Measurements from ENCODE around the gene AHNAK2.

Gene AHNAK2

DNA sequence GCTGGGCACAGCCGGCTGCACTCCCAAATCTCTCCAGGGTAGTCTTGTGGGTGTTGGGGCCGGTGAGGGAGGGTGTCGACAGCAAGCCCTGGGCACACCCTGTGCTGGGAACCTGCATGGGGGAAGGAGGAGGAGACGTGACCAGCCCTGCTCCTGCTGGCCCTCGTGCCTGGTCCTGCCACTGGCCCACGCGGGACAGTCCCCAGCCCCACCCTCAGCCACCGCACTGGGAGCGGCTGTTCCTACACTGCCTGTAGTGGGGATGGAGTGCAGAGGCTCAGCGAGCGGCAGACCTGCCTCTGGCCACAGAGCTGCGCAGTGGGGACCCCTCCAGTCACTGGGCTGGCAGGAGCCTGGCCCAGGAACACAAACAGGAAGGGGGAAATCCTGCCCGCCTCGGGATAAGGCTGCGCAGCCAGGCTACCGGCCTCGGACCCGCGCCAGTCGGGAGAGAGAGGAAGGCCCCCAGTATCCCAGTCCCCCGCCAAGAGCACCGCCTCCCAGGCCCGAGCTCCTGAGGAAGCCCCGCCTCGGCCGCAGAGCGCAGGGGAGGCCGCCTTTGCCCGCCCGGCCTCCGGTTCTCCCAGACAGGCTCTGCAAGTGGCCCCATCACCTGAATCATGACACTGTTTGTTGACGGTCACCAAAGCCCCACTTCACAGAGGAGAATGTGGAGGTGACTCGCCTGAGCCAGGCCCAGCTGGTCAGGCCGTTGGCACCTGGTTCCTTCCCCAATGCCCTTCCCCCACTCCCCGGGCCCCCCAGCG is 10.6 kb downstream of the AHNAK2 start:
- Histone ChIP-seq H3K4me3 (ENCODE audit: low read depth, low read length) (no peak overlapping the region), H3K4me1 (ENCODE audit: control insufficient read depth, insufficient read depth, low read length) (peaks cover 9% of the 10 kb centered on the region), H3K9me3 (ENCODE audit: control insufficient read depth, insufficient read depth, low read depth, low read length) (no peaks in the 10 kb centered on the region), H3K36me3 (ENCODE audit: control insufficient read depth in 2 of 2, insufficient read depth in 1 of 2, low read length in 2 of 2) (no peaks in the 10 kb centered on the region), H3K27ac (ENCODE audit: extremely low read depth, low read depth, low read length) (no peak overlapping the region)
- TF ChIP-seq ZNF292 (tag by site-specific recombination; IDR thresholded peaks at IDR 0.05; ENCODE audit: borderline replicate concordance, low read depth) (no peak), INSM2 (tag by site-specific recombination; IDR thresholded peaks at IDR 0.05) (no peak), KLF1 (tag by site-specific recombination; IDR thresholded peaks at IDR 0.05) (peak; percentile 92), SP2 (tag by site-specific recombination; IDR thresholded peaks at IDR 0.05) (0 out of 2 replicates have a peak, but pooled peaks have one; percentile 11)
- CTCF ChIA-PET = interaction anchor here (1.0 kb wide), 1 partner anchor 34 kb away, joined by 3 read pairs; no protein-coding TSS in a partner anchor
- POLR2A ChIA-PET = no interaction called here

GRCh38 chr14:104966981-104967385 is 11.2 kb downstream of the AHNAK2 start:
- Histone ChIP-seq H3K27ac (ENCODE audit: extremely low read depth, low read depth, low read length) (no peak overlapping the region), H3K4me3 (ENCODE audit: low read depth, low read length) (no peak overlapping the region), H3K36me3 (ENCODE audit: control insufficient read depth in 2 of 2, insufficient read depth in 1 of 2, low read length in 2 of 2) (no peaks in the 10 kb centered on the region), H3K4me1 (ENCODE audit: control insufficient read depth, insufficient read depth, low read length) (peaks cover 9% of the 10 kb centered on the region), H3K9me3 (ENCODE audit: control insufficient read depth, insufficient read depth, low read depth, low read length) (no peaks in the 10 kb centered on the region)
- CTCF ChIA-PET = interaction anchor here (1.0 kb wide), 1 partner anchor 33 kb away, joined by 3 read pairs; no protein-coding TSS in a partner anchor
- POLR2A ChIA-PET = no interaction called here
- no peak for TF ChIP-seq ZNF654 (tag by site-specific recombination; IDR thresholded peaks at IDR 0.05; ENCODE audit: low read depth)
- TF ChIP-seq KLF1 (tag by site-specific recombination; IDR thresholded peaks at IDR 0.05) = peak; percentile 98
- TF ChIP-seq BCL11B (tag by site-specific recombination; IDR thresholded peaks at IDR 0.05; ENCODE audit: low read depth) = no peak
- TF ChIP-seq ZSCAN18 (tag by site-specific recombination; IDR thresholded peaks at IDR 0.05) = no peak

DNA sequence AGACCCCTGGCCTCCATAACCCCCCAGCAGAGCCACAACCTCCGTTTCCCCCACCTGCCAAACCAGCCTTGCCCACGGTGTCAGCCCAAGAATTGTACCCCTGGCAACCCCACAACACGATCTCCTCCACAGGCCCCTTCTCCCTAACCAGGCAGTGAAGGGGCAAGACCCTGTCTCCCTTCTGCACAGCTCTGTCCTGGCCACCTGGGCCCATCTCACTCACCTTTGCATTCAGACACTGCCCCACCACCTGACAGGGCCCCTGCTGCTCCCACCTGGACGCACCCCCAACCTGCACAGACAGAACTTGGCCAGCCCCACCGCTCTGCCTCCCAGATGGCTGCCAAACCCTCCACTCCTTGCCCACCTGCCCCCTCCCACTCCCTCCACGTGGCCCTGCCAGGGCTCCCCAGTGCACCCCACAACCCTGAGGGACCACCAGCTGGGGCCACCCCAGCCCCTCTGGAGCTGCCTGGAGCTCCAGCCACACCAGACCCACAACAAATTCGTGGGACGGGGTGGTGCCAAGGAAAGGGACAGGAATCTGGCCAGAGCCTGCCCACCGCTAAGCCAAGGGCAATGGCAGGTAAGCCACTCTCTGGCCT is 11.8 kb downstream of the AHNAK2 start:
- ChIA-PET POLR2A (no interaction called here), CTCF (interaction anchor here (1.0 kb wide), 2 partner anchors 33 to 80 kb away, joined by 3 read pairs; no protein-coding TSS in a partner anchor)
- H3K36me3 ChIP-seq (ENCODE audit: control insufficient read depth in 2 of 2, insufficient read depth in 1 of 2, low read length in 2 of 2) = no peaks in the 10 kb centered on the region
- peaks cover 9% of the 10 kb centered on the region for H3K4me1 ChIP-seq (ENCODE audit: control insufficient read depth, insufficient read depth, low read length)
- H3K27ac ChIP-seq (ENCODE audit: extremely low read depth, low read depth, low read length) = no peak overlapping the region
- H3K9me3 ChIP-seq (ENCODE audit: control insufficient read depth, insufficient read depth, low read depth, low read length) = no peaks in the 10 kb centered on the region
- H3K4me3 ChIP-seq (ENCODE audit: low read depth, low read length) = no peak overlapping the region
- TF ChIP-seq ZNF626 (tag by site-specific recombination; IDR thresholded peaks at IDR 0.05) (no peak), GLIS2 (tag by site-specific recombination; IDR thresholded peaks at IDR 0.05) (peak; percentile 38; the same call in 1 of the 2 replicates), ZIC2 (tag by site-specific recombination; IDR thresholded peaks at IDR 0.05) (no peak)
- TF ChIP-seq, protein P1, sequence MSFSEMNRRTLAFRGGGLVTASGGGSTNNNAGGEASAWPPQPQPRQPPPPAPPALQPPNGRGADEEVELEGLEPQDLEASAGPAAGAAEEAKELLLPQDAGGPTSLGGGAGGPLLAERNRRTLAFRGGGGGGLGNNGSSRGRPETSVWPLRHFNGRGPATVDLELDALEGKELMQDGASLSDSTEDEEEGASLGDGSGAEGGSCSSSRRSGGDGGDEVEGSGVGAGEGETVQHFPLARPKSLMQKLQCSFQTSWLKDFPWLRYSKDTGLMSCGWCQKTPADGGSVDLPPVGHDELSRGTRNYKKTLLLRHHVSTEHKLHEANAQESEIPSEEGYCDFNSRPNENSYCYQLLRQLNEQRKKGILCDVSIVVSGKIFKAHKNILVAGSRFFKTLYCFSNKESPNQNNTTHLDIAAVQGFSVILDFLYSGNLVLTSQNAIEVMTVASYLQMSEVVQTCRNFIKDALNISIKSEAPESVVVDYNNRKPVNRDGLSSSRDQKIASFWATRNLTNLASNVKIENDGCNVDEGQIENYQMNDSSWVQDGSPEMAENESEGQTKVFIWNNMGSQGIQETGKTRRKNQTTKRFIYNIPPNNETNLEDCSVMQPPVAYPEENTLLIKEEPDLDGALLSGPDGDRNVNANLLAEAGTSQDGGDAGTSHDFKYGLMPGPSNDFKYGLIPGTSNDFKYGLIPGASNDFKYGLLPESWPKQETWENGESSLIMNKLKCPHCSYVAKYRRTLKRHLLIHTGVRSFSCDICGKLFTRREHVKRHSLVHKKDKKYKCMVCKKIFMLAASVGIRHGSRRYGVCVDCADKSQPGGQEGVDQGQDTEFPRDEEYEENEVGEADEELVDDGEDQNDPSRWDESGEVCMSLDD (tag by site-specific recombination; IDR thresholded peaks at IDR 0.05) = peak; percentile 13; the same call in 1 of the 2 replicates

All from HEK293 (cell line).